GM23338 (cell line): Measurements from ENCODE around the gene SBF2. TPM values are rescaled to one million over a fixed set of nuclear protein-coding genes. Genes with fewer than 3 reads are reported as not detected.

Experiments
- ATAC-seq: fragments of 200-7000 bp; cut with Tn5 transposase; 3 replicates; pipeline ENCODE4 v1.9.1; 2020
- DNase-seq: peaks from one replicate; pipeline ENCODE4 v3.0.0-alpha.2; 2015; ENCODE audit warnings: low spot score
- H2AFZ ChIP-seq: fragments of 200-600 bp; sonication (generic); 2 replicates; pipeline ENCODE4 v1.8.0; 2016; ENCODE audit warnings: antibody characterized with exemption, mild to moderate bottlenecking, moderate library complexity
- H3F3A ChIP-seq: fragments of 200-600 bp; sonication (generic); replicated peaks from 2 replicates; pipeline ENCODE4 v1.8.0; 2017; ENCODE audit warnings: antibody characterized with exemption, mixed run types, low read depth
- H3K27ac ChIP-seq: fragments of 200-600 bp; sonication (generic); 2 replicates; pipeline ENCODE4 v1.6.1; 2016; ENCODE audit warnings: low read depth
- H3K27me3 ChIP-seq: fragments of 200-600 bp; sonication (generic); 2 replicates; pipeline ENCODE4 v1.8.0; 2016; ENCODE audit warnings: mild to moderate bottlenecking, mixed run types, moderate library complexity; ENCODE audit not compliant: insufficient read depth
- H3K36me3 ChIP-seq: fragments of 200-600 bp; sonication (generic); 2 replicates; pipeline ENCODE4 v1.8.0; 2016; ENCODE audit warnings: mild to moderate bottlenecking; ENCODE audit not compliant: insufficient read depth
- H3K4me1 ChIP-seq: fragments of 200-600 bp; sonication (generic); 2 replicates; pipeline ENCODE4 v1.8.0; 2016; ENCODE audit warnings: mild to moderate bottlenecking, moderate library complexity; ENCODE audit not compliant: insufficient read depth
- H3K4me2 ChIP-seq: fragments of 200-600 bp; sonication (generic); 2 replicates; pipeline ENCODE4 v1.7.1; 2017; ENCODE audit warnings: mixed run types
- H3K4me3 ChIP-seq: fragments of 200-600 bp; sonication (generic); 2 replicates; pipeline ENCODE4 v1.6.1; 2016; ENCODE audit warnings: mixed run types
- H3K79me2 ChIP-seq: fragments of 200-600 bp; sonication (generic); replicated peaks from 2 replicates; pipeline ENCODE4 v1.8.0; 2017; ENCODE audit warnings: mild to moderate bottlenecking; ENCODE audit not compliant: insufficient read depth
- H3K9me2 ChIP-seq: fragments of 200-600 bp; sonication (generic); 2 replicates; pipeline ENCODE4 v1.8.0; 2017; ENCODE audit not compliant: insufficient read depth
- H4K20me1 ChIP-seq: fragments of 200-600 bp; sonication (generic); replicated peaks from 2 replicates; pipeline ENCODE4 v1.8.0; 2017; ENCODE audit warnings: mild to moderate bottlenecking; ENCODE audit not compliant: insufficient read depth
- H3K27ac Mint-ChIP-seq: 2 replicates; pipeline ENCODE4 v1.8.0; 2020; ENCODE audit warnings: inconsistent platforms, mild to moderate bottlenecking, moderate library complexity, mixed read lengths
- H3K27me3 Mint-ChIP-seq: 3 replicates; pipeline ENCODE4 v1.8.0; 2022; ENCODE audit warnings: low read depth, mild to moderate bottlenecking, moderate library complexity, mixed read lengths, inconsistent platforms; ENCODE audit not compliant: insufficient read depth, poor library complexity
- H3K36me3 Mint-ChIP-seq: 3 replicates; pipeline ENCODE4 v1.8.0; 2021; ENCODE audit warnings: low read depth, mild to moderate bottlenecking, inconsistent platforms, moderate library complexity, mixed read lengths
- H3K4me1 Mint-ChIP-seq: 3 replicates; pipeline ENCODE4 v1.8.0; 2020; ENCODE audit warnings: mild to moderate bottlenecking, inconsistent platforms, mixed read lengths
- H3K4me3 Mint-ChIP-seq: 3 replicates; pipeline ENCODE4 v1.8.0; 2021; ENCODE audit warnings: moderate library complexity, mild to moderate bottlenecking, inconsistent platforms, mixed read lengths
- H3K9me3 Mint-ChIP-seq: 3 replicates; pipeline ENCODE4 v1.8.0; 2020; ENCODE audit warnings: moderate library complexity, mild to moderate bottlenecking, inconsistent platforms, mixed read lengths
- CREB1 ChIP-seq: fragments of 250-450 bp; sonication (Bioruptor Pico); IDR thresholded peaks from 2 replicates; pipeline ENCODE4 v1.5.0; 2020; ENCODE audit warnings: low read depth, mild to moderate bottlenecking, moderate library complexity
- EZH2 ChIP-seq: fragments of 200-600 bp; sonication (generic); IDR thresholded peaks from one replicate; pipeline ENCODE4 v1.8.0; 2017; ENCODE audit warnings: antibody characterized with exemption, mild to moderate bottlenecking, low read depth; ENCODE audit not compliant: unreplicated experiment
- EZH2phosphoT487 ChIP-seq: fragments of 200-600 bp; sonication (generic); IDR thresholded peaks from one replicate; pipeline ENCODE4 v1.8.1; 2018; ENCODE audit warnings: antibody characterized with exemption; ENCODE audit not compliant: unreplicated experiment
- JUNB ChIP-seq: IDR thresholded peaks from one replicate; pipeline ENCODE4 v1.6.1; 2016; ENCODE audit warnings: antibody characterized with exemption; ENCODE audit not compliant: unreplicated experiment
- NANOG ChIP-seq: IDR thresholded peaks from 2 replicates; pipeline ENCODE4 v1.6.1; 2016; ENCODE audit warnings: antibody characterized with exemption, borderline replicate concordance
- POLR2AphosphoS5 ChIP-seq: IDR thresholded peaks from 2 replicates; pipeline ENCODE4 v1.6.1; 2016; ENCODE audit warnings: antibody characterized with exemption, low read depth
- ZNF114 ChIP-seq: fragments of 250-450 bp; sonication (Bioruptor Pico); IDR thresholded peaks from 2 replicates; pipeline ENCODE4 v1.5.0; 2020; ENCODE audit warnings: mild to moderate bottlenecking, moderate library complexity
- polyA plus RNA-seq: library from polyadenylated mRNA; unstranded; fragments of >200 nt; fragmentation: Nextera tagmentation; extraction: Ambion mirVana; gene quantifications from 2 replicates; pipeline ENCODE4 v1.2.1, GENCODE V29; 2016
- total RNA-seq: library from RNA; depleted of rRNA; stranded (reverse); fragments of >200 nt; shearing (Covaris generic); gene quantifications from 2 replicates; pipeline ENCODE4 v1.2.3, GENCODE V29; 2014
- TF ChIP-seq, protein P1 (sequence below): IDR thresholded peaks from one replicate; pipeline ENCODE4 v1.6.1; 2018; ENCODE audit warnings: antibody characterized with exemption; ENCODE audit not compliant: unreplicated experiment
- TF ChIP-seq, protein P2 (sequence below): fragments of 250-450 bp; sonication (Bioruptor Pico); IDR thresholded peaks from 2 replicates; pipeline ENCODE4 v1.5.0; 2020; ENCODE audit warnings: mild to moderate bottlenecking, moderate library complexity
- TF ChIP-seq, protein P3 (sequence below), 2 experiments: fragments of 200-600 bp in 1 of 2; sonication (generic) in 1 of 2; conservative IDR thresholded peaks; 2 replicates each; pipeline versions ENCODE4 v1.5.1 to v1.6.1; 2016 to 2017; ENCODE audit warnings: antibody characterized with exemption in 2 of 2, low read depth in 2 of 2, mild to moderate bottlenecking in 2 of 2, moderate library complexity in 1 of 2

SBF2 gene
- total and polyA plus RNA-seq, 2 experiments from 2014 or later, result 25.6 to 53.5 TPM

DNA sequence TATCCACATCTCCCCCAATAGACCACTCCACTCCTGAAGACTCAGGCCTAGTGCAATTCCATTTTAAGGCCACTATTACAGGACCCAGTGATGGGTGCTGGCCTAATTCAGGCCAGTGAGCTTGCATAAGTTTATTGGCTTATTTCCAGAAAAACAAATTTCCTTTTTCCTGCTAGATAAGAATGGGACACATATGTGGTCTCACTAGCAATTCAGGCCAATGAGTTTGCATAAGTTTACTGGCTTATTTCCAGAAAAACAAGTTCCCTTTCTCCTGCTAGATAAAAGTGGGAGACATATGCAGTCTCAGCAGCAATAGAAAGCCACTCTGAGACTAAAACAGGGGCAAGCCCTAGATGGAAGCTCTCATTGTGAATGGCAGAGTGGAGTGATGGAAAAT is 33.2 kb upstream of the SBF2 start (continued):
- TF ChIP-seq, protein P1, sequence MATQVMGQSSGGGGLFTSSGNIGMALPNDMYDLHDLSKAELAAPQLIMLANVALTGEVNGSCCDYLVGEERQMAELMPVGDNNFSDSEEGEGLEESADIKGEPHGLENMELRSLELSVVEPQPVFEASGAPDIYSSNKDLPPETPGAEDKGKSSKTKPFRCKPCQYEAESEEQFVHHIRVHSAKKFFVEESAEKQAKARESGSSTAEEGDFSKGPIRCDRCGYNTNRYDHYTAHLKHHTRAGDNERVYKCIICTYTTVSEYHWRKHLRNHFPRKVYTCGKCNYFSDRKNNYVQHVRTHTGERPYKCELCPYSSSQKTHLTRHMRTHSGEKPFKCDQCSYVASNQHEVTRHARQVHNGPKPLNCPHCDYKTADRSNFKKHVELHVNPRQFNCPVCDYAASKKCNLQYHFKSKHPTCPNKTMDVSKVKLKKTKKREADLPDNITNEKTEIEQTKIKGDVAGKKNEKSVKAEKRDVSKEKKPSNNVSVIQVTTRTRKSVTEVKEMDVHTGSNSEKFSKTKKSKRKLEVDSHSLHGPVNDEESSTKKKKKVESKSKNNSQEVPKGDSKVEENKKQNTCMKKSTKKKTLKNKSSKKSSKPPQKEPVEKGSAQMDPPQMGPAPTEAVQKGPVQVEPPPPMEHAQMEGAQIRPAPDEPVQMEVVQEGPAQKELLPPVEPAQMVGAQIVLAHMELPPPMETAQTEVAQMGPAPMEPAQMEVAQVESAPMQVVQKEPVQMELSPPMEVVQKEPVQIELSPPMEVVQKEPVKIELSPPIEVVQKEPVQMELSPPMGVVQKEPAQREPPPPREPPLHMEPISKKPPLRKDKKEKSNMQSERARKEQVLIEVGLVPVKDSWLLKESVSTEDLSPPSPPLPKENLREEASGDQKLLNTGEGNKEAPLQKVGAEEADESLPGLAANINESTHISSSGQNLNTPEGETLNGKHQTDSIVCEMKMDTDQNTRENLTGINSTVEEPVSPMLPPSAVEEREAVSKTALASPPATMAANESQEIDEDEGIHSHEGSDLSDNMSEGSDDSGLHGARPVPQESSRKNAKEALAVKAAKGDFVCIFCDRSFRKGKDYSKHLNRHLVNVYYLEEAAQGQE, result no peak

DNA sequence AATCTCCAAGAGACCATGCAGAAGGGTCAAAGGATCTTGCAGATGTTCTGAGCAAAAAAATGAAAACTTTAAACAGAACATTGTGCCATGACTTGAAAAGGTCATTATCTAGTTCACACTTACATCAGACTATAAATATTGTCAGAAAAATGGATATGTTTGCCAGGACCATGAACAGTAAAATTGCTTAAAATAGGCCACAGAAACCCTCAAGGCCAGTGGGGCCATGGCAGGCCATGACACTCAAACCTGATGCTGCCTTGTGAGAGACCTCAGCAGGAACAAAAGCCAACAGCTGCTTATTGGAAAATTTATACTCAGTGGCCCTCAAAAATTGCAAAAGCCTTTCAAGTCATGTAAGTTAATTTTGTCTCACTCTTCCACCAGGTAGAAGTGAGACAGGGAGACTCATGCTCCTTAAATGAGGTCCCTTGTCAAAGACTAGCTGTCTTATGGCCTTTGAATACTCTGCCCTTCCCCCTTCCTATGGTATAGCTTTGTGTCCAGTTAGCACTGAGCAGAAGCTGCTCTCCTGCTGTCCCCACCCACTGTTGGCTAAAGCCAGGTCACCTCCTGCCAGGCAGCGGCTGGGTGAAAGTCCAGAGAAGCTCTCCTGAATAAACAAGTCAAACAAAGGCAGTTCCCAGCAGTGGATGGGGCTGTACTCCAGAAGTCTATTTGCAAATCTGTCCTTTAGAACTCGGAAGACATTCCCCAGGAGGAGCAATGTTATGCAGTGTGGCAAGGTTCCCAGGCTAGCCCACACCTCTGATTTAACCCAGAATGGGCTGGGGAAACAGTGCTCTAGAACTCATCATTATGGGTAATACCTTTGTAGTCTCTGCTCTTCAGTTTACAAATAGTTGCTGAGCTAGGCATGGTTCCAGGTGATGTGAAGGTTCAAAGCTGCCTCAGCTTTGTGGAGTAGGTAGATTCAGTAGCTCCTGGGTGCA is 32.3 kb upstream of the SBF2 start:
- H4K20me1 ChIP-seq, result no peaks in the 10 kb centered on the region
- Mint-ChIP-seq H3K27ac (no peak overlapping the region), H3K9me3 (no peaks in the 10 kb centered on the region), H3K36me3 (no peaks in the 10 kb centered on the region), H3K4me1 (peaks cover 27% of the 10 kb centered on the region), H3K4me3 (no peak overlapping the region), H3K27me3 (peaks cover 7% of the 10 kb centered on the region)
- H3K9me2 ChIP-seq, result peaks cover 31% of the 10 kb centered on the region
- H3K79me2 ChIP-seq, result no peaks in the 10 kb centered on the region
- H3K27ac ChIP-seq, result no peak overlapping the region
- no peaks in the 10 kb centered on the region for H3F3A ChIP-seq
- H3K4me3 ChIP-seq, result no peak overlapping the region
- no peaks in the 10 kb centered on the region for H3K27me3 ChIP-seq
- peaks cover 19% of the 10 kb centered on the region for H3K4me1 ChIP-seq
- H3K36me3 ChIP-seq, result no peaks in the 10 kb centered on the region
- ATAC-seq, result no peak
- DNase-seq, result no peak
- no peak overlapping the region for H3K4me2 ChIP-seq
- no peak overlapping the region for H2AFZ ChIP-seq
- TF ChIP-seq POLR2AphosphoS5 (no peak), EZH2 (no peak), JUNB (no peak), NANOG (no peak), ZNF114 (no peak), EZH2phosphoT487 (no peak), CREB1 (CRISPR knock-in tag) (no peak)
- TF ChIP-seq, protein P2, sequence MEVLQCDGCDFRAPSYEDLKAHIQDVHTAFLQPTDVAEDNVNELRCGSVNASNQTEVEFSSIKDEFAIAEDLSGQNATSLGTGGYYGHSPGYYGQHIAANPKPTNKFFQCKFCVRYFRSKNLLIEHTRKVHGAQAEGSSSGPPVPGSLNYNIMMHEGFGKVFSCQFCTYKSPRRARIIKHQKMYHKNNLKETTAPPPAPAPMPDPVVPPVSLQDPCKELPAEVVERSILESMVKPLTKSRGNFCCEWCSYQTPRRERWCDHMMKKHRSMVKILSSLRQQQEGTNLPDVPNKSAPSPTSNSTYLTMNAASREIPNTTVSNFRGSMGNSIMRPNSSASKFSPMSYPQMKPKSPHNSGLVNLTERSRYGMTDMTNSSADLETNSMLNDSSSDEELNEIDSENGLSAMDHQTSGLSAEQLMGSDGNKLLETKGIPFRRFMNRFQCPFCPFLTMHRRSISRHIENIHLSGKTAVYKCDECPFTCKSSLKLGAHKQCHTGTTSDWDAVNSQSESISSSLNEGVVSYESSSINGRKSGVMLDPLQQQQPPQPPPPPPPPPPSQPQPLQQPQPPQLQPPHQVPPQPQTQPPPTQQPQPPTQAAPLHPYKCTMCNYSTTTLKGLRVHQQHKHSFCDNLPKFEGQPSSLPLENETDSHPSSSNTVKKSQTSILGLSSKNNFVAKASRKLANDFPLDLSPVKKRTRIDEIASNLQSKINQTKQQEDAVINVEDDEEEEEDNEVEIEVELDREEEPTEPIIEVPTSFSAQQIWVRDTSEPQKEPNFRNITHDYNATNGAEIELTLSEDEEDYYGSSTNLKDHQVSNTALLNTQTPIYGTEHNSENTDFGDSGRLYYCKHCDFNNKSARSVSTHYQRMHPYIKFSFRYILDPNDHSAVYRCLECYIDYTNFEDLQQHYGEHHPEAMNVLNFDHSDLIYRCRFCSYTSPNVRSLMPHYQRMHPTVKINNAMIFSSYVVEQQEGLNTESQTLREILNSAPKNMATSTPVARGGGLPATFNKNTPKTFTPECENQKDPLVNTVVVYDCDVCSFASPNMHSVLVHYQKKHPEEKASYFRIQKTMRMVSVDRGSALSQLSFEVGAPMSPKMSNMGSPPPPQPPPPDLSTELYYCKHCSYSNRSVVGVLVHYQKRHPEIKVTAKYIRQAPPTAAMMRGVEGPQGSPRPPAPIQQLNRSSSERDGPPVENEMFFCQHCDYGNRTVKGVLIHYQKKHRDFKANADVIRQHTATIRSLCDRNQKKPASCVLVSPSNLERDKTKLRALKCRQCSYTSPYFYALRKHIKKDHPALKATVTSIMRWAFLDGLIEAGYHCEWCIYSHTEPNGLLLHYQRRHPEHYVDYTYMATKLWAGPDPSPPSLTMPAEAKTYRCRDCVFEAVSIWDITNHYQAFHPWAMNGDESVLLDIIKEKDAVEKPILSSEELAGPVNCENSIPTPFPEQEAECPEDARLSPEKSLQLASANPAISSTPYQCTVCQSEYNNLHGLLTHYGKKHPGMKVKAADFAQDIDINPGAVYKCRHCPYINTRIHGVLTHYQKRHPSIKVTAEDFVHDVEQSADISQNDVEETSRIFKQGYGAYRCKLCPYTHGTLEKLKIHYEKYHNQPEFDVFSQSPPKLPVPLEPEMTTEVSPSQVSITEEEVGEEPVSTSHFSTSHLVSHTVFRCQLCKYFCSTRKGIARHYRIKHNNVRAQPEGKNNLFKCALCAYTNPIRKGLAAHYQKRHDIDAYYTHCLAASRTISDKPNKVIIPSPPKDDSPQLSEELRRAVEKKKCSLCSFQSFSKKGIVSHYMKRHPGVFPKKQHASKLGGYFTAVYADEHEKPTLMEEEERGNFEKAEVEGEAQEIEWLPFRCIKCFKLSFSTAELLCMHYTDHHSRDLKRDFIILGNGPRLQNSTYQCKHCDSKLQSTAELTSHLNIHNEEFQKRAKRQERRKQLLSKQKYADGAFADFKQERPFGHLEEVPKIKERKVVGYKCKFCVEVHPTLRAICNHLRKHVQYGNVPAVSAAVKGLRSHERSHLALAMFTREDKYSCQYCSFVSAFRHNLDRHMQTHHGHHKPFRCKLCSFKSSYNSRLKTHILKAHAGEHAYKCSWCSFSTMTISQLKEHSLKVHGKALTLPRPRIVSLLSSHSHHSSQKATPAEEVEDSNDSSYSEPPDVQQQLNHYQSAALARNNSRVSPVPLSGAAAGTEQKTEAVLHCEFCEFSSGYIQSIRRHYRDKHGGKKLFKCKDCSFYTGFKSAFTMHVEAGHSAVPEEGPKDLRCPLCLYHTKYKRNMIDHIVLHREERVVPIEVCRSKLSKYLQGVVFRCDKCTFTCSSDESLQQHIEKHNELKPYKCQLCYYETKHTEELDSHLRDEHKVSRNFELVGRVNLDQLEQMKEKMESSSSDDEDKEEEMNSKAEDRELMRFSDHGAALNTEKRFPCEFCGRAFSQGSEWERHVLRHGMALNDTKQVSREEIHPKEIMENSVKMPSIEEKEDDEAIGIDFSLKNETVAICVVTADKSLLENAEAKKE (CRISPR knock-in tag), result no peak
- TF ChIP-seq, protein P3, sequence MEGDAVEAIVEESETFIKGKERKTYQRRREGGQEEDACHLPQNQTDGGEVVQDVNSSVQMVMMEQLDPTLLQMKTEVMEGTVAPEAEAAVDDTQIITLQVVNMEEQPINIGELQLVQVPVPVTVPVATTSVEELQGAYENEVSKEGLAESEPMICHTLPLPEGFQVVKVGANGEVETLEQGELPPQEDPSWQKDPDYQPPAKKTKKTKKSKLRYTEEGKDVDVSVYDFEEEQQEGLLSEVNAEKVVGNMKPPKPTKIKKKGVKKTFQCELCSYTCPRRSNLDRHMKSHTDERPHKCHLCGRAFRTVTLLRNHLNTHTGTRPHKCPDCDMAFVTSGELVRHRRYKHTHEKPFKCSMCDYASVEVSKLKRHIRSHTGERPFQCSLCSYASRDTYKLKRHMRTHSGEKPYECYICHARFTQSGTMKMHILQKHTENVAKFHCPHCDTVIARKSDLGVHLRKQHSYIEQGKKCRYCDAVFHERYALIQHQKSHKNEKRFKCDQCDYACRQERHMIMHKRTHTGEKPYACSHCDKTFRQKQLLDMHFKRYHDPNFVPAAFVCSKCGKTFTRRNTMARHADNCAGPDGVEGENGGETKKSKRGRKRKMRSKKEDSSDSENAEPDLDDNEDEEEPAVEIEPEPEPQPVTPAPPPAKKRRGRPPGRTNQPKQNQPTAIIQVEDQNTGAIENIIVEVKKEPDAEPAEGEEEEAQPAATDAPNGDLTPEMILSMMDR (conservative IDR thresholded peaks at IDR 0.05; ENCODE audit: low read depth in 2 of 2), result no peak
